Measurements from ENCODE around the gene TNNI2.

DNA sequence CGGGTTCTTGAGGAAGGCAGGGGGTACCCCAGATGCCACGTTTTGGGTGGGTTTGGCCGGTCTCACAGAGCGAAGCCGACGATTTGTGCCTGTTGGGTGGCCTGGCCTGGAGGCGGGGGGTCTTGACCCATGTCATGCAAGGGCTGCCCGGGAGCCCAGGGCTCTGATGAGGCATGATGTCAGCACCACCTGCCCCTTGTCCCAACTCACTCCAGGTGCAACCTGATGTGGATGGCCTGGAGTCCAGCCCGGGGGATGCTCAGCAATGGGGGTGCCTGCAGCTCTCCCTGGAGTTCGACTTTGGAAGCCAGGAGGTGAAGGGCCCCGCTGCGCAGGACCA lies 3.1 kb upstream of the TNNI2 start:
- TF ChIP-seq EZH2 (IDR thresholded peaks at IDR 0.05) (no peak), POLR2AphosphoS5 (IDR thresholded peaks at IDR 0.05; ENCODE audit: borderline replicate concordance, low read depth, low read length) (no peak)
